Stomach (tissue), 9 donors: ENCODE data around the gene ABCA8. TPM values are rescaled to one million over a fixed set of nuclear protein-coding genes. Genes with fewer than 3 reads are reported as not detected.

Experiments
- DNase-seq, 2 donors: peaks; one replicate each; pipeline versions ENCODE4 v3.0.0 to v3.0.0-alpha.2; 2013 to 2019
- H3K27ac ChIP-seq, 5 donors: fragments of 200-600 bp in 4 of 5; sonication (generic) in 4 of 5; one replicate each; pipeline ENCODE4 v1.5.1; 2013 to 2019; ENCODE audit warnings: mild to moderate bottlenecking in 1 of 5, moderate library complexity in 1 of 5
- H3K27me3 ChIP-seq, 3 donors: fragments of 200-600 bp; sonication (generic); one replicate each; pipeline ENCODE4 v1.5.1; 2017 to 2019; ENCODE audit warnings: mixed run types in 1 of 3
- H3K36me3 ChIP-seq, 4 donors: fragments of 200-600 bp; sonication (generic); 1 replicate in 3 of 4; 2 replicates in 1 of 4; pipeline ENCODE4 v1.5.1; 2016 to 2019
- H3K4me1 ChIP-seq, 4 donors: fragments of 200-600 bp; sonication (generic); one replicate each; pipeline ENCODE4 v1.5.1; 2016 to 2019
- H3K4me3 ChIP-seq, 4 donors: fragments of 200-600 bp; sonication (generic) in 3 of 4; one replicate each; pipeline ENCODE4 v1.5.1; 2016 to 2019; ENCODE audit warnings: mild to moderate bottlenecking in 1 of 4
- H3K9me3 ChIP-seq, 4 donors: fragments of 200-600 bp; sonication (generic); one replicate each; pipeline ENCODE4 v1.5.1; 2016 to 2019
- EP300 ChIP-seq: sonication (generic); formaldehyde crosslinking; IDR thresholded peaks from one replicate; pipeline ENCODE4 v1.6.1; 2017; ENCODE audit warnings: antibody characterized with exemption
- POLR2A ChIP-seq, 4 donors: fragments of 450-650 bp; IDR thresholded peaks; one replicate each; pipeline ENCODE4 v1.6.1; 2016; ENCODE audit warnings: antibody characterized with exemption in 4 of 4, control low read depth in 2 of 4, mild to moderate bottlenecking in 1 of 4, moderate library complexity in 1 of 4
- POLR2AphosphoS5 ChIP-seq, 3 donors: sonication (generic); formaldehyde crosslinking; IDR thresholded peaks; one replicate each; pipeline ENCODE4 v1.6.1; 2016; ENCODE audit warnings: antibody characterized with exemption in 3 of 3
- WGBS, 5 donors: extraction: QIAGEN DNeasy Blood & Tissue Kit in 3 of 5; methylation state at CpG; one replicate each; pipeline versions ENCODE4 v1.1.5 to v1.1.7; 2013 to 2018; 5-methylcytosine and 5-hydroxymethylcytosine counted together
- intact Hi-C: fragments of 100-400 bp; cut with DNase I; formaldehyde crosslinking; loops from one replicate; pipeline ENCODE4 v1.15.1; 2023; ENCODE audit warnings: low total_unique reads
- polyA plus RNA-seq, 3 donors: library from polyadenylated mRNA; stranded (reverse); fragments of 200-250 nt; gene quantifications; one replicate each; pipeline ENCODE4 v1.2.3, GENCODE V29; 2013
- total RNA-seq, 5 donors: library from RNA; depleted of rRNA; stranded (reverse); fragments of >200 nt; gene quantifications; one replicate each; pipeline versions ENCODE4 v1.1.0 to v1.2.3, GENCODE V29; 2014 to 2016
- TF ChIP-seq, protein P1 (sequence below), 7 experiments: fragments of 450-650 bp in 4 of 7; fragments of 200-600 bp in 3 of 7; sonication (generic) in 3 of 7; IDR thresholded peaks; one replicate each; pipeline ENCODE4 v1.5.1; 2016 to 2019; ENCODE audit warnings: antibody characterized with exemption in 7 of 7, control low read depth in 2 of 7, mild to moderate bottlenecking in 1 of 7
- donor health status: healthy with polysubstance abuse.
- donor health status: Bipolar disorder and iron deficiency.
- donor health status: healthy.

ABCA8 gene
- total and polyA plus RNA-seq, 8 donors = 2.7 to 210 (median 25.4) TPM

DNA sequence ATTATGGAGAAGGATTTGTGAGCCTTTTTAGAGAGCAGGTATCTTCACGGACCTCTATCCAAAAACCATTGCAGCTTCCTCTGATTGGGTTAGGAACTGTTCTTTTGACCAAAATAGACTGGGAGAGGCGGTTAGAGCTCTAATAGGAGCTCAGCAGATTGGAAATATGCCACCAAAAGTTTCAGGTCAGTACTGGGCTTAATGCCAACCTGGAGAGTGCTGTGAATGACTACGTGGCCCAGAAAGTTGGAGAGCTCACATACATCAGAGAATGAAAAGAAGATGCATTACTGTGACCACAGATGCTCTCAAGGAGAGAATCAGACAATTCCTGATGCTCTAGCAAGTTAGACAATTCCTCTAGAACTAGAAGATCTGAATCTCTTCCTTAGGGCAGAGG lies 86.5 kb downstream of the ABCA8 start:
- Histone ChIP-seq H3K36me3 (peaks cover 1 to 9% (median 3%) of the 10 kb centered on the region in 4 donors), H3K27ac (no peak overlapping the region), H3K4me1 (peaks cover 0 to 8% (median 3%) of the 10 kb centered on the region in 4 donors), H3K27me3 (no peaks in the 10 kb centered on the region), H3K4me3 (no peak overlapping the region), H3K9me3 (peaks cover 0 to 4% (median 3%) of the 10 kb centered on the region in 4 donors)
- peak in 1 of 2 donors; percentile 15 for DNase-seq
- TF ChIP-seq POLR2AphosphoS5 (IDR thresholded peaks at IDR 0.05) (no peak), POLR2A (IDR thresholded peaks at IDR 0.05) (no peak), EP300 (no peak)
- TF ChIP-seq, protein P1, sequence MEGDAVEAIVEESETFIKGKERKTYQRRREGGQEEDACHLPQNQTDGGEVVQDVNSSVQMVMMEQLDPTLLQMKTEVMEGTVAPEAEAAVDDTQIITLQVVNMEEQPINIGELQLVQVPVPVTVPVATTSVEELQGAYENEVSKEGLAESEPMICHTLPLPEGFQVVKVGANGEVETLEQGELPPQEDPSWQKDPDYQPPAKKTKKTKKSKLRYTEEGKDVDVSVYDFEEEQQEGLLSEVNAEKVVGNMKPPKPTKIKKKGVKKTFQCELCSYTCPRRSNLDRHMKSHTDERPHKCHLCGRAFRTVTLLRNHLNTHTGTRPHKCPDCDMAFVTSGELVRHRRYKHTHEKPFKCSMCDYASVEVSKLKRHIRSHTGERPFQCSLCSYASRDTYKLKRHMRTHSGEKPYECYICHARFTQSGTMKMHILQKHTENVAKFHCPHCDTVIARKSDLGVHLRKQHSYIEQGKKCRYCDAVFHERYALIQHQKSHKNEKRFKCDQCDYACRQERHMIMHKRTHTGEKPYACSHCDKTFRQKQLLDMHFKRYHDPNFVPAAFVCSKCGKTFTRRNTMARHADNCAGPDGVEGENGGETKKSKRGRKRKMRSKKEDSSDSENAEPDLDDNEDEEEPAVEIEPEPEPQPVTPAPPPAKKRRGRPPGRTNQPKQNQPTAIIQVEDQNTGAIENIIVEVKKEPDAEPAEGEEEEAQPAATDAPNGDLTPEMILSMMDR (IDR thresholded peaks at IDR 0.05) = no peak
- WGBS, 5 donors = 11 to 30% (median 19%) methylated on average over 3 of the region's 3 CpGs
- intact Hi-C loops = no loop called here

DNA sequence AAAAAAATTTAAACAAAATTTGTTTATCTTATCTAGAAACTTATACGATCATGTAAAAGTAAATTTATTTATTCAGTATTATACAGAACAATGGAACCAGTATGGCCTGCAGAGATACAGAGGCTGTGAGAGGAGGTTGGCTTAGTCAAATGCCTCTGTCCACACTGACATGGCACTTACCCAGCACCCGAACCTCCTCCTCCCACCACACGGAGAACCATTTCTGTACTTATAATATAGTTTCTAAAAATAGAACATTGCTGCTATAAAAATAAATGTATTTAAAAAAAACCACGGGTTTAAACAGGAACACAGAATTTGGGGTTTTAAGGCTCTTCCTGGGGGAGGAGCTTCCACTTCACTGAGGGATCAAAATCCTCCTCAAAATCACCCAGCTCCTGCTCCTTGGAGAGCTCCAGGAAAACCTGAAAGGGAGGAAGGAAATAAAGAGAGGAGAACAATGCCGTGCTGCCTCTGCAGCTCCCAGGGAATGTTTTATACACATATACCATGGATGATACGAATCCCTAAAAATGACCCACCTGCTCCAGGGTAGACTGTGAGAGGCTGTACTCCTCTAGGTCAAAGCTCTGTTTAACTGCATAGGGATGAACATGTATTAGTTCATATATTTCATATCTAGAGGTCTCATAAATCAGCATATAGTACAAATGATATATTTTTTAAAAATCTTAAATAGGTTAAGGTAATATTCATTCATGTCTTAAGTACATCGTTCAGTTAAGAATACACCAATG lies 87.3 kb downstream of the ABCA8 start:
- Histone ChIP-seq H3K27me3 (no peaks in the 10 kb centered on the region), H3K4me1 (peaks cover 0 to 8% (median 3%) of the 10 kb centered on the region in 4 donors), H3K27ac (no peak overlapping the region), H3K4me3 (no peak overlapping the region), H3K9me3 (no peaks in the 10 kb centered on the region), H3K36me3 (peaks cover 0 to 1% (median 0%) of the 10 kb centered on the region in 4 donors)
- WGBS, 5 donors = 34 to 43% (median 42%) methylated on average over 7 of the region's 7 CpGs
- TF ChIP-seq POLR2A (IDR thresholded peaks at IDR 0.05) = no peak
- TF ChIP-seq, protein P1 (IDR thresholded peaks at IDR 0.05) = no peak
- TF ChIP-seq EP300 = no peak
- TF ChIP-seq POLR2AphosphoS5 (IDR thresholded peaks at IDR 0.05) = no peak
- intact Hi-C loops = no loop called here
- no peak for DNase-seq

DNA sequence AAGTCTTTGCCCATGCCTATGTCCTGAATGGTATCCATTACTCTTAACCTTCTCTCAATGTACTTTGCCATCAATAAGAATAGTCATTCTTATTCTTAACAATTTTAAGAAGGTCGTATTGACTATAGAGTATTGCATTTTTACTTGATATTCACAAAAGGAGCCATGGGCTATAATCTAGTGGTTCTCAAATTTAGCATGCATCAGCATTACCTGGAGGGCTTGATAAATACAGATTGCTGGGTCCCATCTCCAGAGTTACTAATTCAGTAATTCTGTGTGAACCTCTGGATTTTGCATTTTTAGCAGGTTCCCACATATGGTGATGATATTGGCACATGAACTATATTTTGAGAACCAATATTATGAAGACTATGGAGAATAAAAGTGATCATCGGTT lies 89.6 kb downstream of the ABCA8 start:
- 87 to 93% (median 90%) methylated on average over 2 of the region's 2 CpGs for WGBS, 5 donors
- H3K27me3 ChIP-seq = no peaks in the 10 kb centered on the region
- peaks cover 0 to 16% (median 4%) of the 10 kb centered on the region in 4 donors for H3K4me1 ChIP-seq
- H3K27ac ChIP-seq = no peak overlapping the region
- intact Hi-C loops = no loop called here
- DNase-seq = no peak
- no peak overlapping the region for H3K4me3 ChIP-seq
- H3K9me3 ChIP-seq = no peaks in the 10 kb centered on the region
- TF ChIP-seq POLR2A (IDR thresholded peaks at IDR 0.05) = no peak
- TF ChIP-seq EP300 = no peak
- no peak for TF ChIP-seq POLR2AphosphoS5 (IDR thresholded peaks at IDR 0.05)
- TF ChIP-seq, protein P1 (IDR thresholded peaks at IDR 0.05) = no peak
- H3K36me3 ChIP-seq = no peaks in the 10 kb centered on the region

DNA sequence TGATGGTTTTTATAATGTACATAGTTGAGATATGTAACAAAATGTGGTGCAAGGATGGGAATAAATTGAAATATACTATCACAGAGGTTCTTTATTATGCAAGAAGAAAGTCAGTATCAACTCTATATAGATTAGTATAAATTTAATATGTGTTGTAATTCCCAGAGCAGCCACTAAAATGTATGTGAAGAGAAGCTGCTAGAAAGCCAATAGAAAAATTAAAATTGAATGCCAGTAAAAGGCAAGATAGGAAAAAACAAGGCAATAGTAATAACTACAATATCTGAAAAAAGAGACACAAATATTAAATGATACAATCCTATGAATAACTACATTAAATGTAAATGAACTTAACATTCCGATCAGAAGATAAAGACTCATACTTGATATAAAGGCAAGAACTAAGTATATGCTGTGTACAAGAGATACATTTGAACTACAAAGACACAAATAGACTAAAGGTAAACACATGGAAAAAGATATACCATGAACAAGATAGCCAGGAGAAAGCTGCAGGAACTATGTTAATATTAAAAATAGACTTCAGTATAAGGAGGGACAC lies 92.0 kb downstream of the ABCA8 start:
- H3K4me3 ChIP-seq = no peak overlapping the region
- TF ChIP-seq EP300 = no peak
- no peak overlapping the region for H3K27ac ChIP-seq
- DNase-seq = no peak
- H3K9me3 ChIP-seq = peaks cover 0 to 8% (median 8%) of the 10 kb centered on the region in 4 donors
- peaks cover 0 to 10% (median 2%) of the 10 kb centered on the region in 4 donors for H3K4me1 ChIP-seq
- no peaks in the 10 kb centered on the region for H3K27me3 ChIP-seq
- intact Hi-C loops = no loop called here
- 77 to 96% (median 92%) methylated on average over 1 of the region's 1 CpG for WGBS, 5 donors
- no peaks in the 10 kb centered on the region for H3K36me3 ChIP-seq

DNA sequence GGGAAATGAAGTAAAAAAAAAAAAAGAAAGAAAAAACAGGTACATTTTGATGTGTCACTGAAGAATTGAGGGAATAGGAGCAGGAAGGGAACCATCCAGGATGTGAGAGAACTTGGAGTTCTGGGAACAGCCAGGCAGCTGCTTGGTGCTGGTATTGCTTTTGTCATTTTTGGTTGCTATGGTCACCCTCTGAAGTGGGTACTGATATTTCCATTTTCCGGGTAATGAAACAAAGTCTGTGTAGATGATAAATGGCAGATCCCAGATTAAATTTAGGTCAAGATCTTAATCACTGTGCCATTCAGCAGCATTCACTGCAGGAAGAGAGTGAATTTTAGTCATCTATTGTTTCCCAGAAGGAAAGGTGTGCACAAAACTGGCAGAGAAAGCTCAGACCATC lies 93.6 kb downstream of the ABCA8 start:
- H3K9me3 ChIP-seq = peaks cover 0 to 9% (median 8%) of the 10 kb centered on the region in 4 donors
- TF ChIP-seq, protein P1 (IDR thresholded peaks at IDR 0.05) = no peak
- TF ChIP-seq EP300 (no peak), POLR2AphosphoS5 (IDR thresholded peaks at IDR 0.05) (no peak), POLR2A (IDR thresholded peaks at IDR 0.05) (no peak)
- H3K4me3 ChIP-seq = no peak overlapping the region
- H3K4me1 ChIP-seq = peaks cover 0 to 10% (median 0%) of the 10 kb centered on the region in 4 donors
- peak in 1 of 2 donors; percentile 34 for DNase-seq
- no peaks in the 10 kb centered on the region for H3K27me3 ChIP-seq
- 10 to 27% (median 17%) methylated on average over 1 of the region's 1 CpG for WGBS, 5 donors
- no peak overlapping the region for H3K27ac ChIP-seq
- H3K36me3 ChIP-seq = no peaks in the 10 kb centered on the region
- intact Hi-C loops = no loop called here
